Stomach (tissue), 9 donors: ENCODE measurements around the gene NOP10. TPM values are rescaled to one million over a fixed set of nuclear protein-coding genes. Genes with fewer than 3 reads are reported as not detected.

Source experiments
- DNase-seq, 2 donors: peaks; one replicate each; pipeline versions ENCODE4 v3.0.0 to v3.0.0-alpha.2; 2013 to 2019
- H3K27ac ChIP-seq, 5 donors: fragments of 200-600 bp in 4 of 5; sonication (generic) in 4 of 5; one replicate each; pipeline ENCODE4 v1.5.1; 2013 to 2019; ENCODE audit warnings: mild to moderate bottlenecking in 1 of 5, moderate library complexity in 1 of 5
- H3K27me3 ChIP-seq, 3 donors: fragments of 200-600 bp; sonication (generic); one replicate each; pipeline ENCODE4 v1.5.1; 2017 to 2019; ENCODE audit warnings: mixed run types in 1 of 3
- H3K36me3 ChIP-seq, 4 donors: fragments of 200-600 bp; sonication (generic); 1 replicate in 3 of 4; 2 replicates in 1 of 4; pipeline ENCODE4 v1.5.1; 2016 to 2019
- H3K4me1 ChIP-seq, 4 donors: fragments of 200-600 bp; sonication (generic); one replicate each; pipeline ENCODE4 v1.5.1; 2016 to 2019
- H3K4me3 ChIP-seq, 4 donors: fragments of 200-600 bp; sonication (generic) in 3 of 4; one replicate each; pipeline ENCODE4 v1.5.1; 2016 to 2019; ENCODE audit warnings: mild to moderate bottlenecking in 1 of 4
- H3K9me3 ChIP-seq, 4 donors: fragments of 200-600 bp; sonication (generic); one replicate each; pipeline ENCODE4 v1.5.1; 2016 to 2019
- CTCF ChIP-seq, 7 experiments: fragments of 450-650 bp in 4 of 7; fragments of 200-600 bp in 3 of 7; sonication (generic) in 3 of 7; IDR thresholded peaks; one replicate each; pipeline ENCODE4 v1.5.1; 2016 to 2019; ENCODE audit warnings: antibody characterized with exemption in 7 of 7, control low read depth in 2 of 7, mild to moderate bottlenecking in 1 of 7
- EP300 ChIP-seq: sonication (generic); formaldehyde crosslinking; IDR thresholded peaks from one replicate; pipeline ENCODE4 v1.6.1; 2017; ENCODE audit warnings: antibody characterized with exemption
- POLR2A ChIP-seq, 4 donors: fragments of 450-650 bp; IDR thresholded peaks; one replicate each; pipeline ENCODE4 v1.6.1; 2016; ENCODE audit warnings: antibody characterized with exemption in 4 of 4, control low read depth in 2 of 4, mild to moderate bottlenecking in 1 of 4, moderate library complexity in 1 of 4
- POLR2AphosphoS5 ChIP-seq, 3 donors: sonication (generic); formaldehyde crosslinking; IDR thresholded peaks; one replicate each; pipeline ENCODE4 v1.6.1; 2016; ENCODE audit warnings: antibody characterized with exemption in 3 of 3
- WGBS, 5 donors: extraction: QIAGEN DNeasy Blood & Tissue Kit in 3 of 5; methylation state at CpG; one replicate each; pipeline versions ENCODE4 v1.1.5 to v1.1.7; 2013 to 2018; 5-methylcytosine and 5-hydroxymethylcytosine counted together
- intact Hi-C: fragments of 100-400 bp; cut with DNase I; formaldehyde crosslinking; loops from one replicate; pipeline ENCODE4 v1.15.1; 2023; ENCODE audit warnings: low total_unique reads
- polyA plus RNA-seq, 3 donors: library from polyadenylated mRNA; stranded (reverse); fragments of 200-250 nt; gene quantifications; one replicate each; pipeline ENCODE4 v1.2.3, GENCODE V29; 2013
- total RNA-seq, 5 donors: library from RNA; depleted of rRNA; stranded (reverse); fragments of >200 nt; gene quantifications; one replicate each; pipeline versions ENCODE4 v1.1.0 to v1.2.3, GENCODE V29; 2014 to 2016
- donor health status: healthy with polysubstance abuse.
- donor health status: Bipolar disorder and iron deficiency.
- donor health status: healthy.

Gene NOP10
- total and polyA plus RNA-seq, 8 donors = 2.9 to 388 (median 196) TPM

DNA sequence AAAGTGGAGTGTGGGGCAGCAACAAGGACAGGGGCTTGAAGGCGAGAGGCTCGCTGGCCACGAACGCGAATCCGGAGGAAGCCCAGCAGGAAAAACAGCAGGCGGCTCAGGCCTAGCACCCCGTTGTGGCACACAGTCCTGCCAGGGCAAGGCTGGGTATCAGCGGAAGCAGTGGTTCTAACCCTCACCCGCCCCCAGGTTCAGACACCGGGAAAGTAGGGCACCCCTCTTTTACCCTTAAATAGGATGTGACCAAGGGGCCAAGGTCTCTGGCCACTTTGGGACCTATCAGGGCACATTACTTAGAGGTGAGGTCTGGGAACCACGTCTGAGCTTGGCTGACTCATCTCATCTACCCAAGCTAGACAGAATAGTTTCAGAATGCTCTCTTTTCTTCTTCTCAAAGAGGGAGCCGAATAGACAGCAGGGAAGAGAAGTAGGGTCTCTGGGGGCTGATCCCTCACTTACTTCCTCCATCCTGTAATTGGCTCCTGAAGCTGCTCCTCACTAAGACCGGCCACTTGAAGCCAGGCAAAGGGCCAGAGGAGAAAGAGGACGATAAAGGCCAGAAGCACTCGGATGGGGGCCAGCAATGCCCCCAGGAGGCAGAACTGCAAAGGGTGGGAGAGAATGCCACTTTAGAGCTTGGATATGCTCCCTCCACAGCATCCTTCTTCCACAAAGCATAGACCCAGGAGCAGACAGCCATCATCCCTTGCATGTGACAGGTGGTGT, 22.3 kb upstream of the NOP10 start:
- H3K27me3 ChIP-seq = no peaks in the 10 kb centered on the region
- TF ChIP-seq CTCF (IDR thresholded peaks at IDR 0.05) = no peak
- no peak for TF ChIP-seq EP300
- no peak for TF ChIP-seq POLR2A (IDR thresholded peaks at IDR 0.05)
- TF ChIP-seq POLR2AphosphoS5 (IDR thresholded peaks at IDR 0.05) = no peak
- peak overlapping the region in 3 of 4 donors; percentile 96 to 98 (median 97) for H3K4me3 ChIP-seq
- H3K36me3 ChIP-seq = peaks cover 5 to 39% (median 34%) of the 10 kb centered on the region in 4 donors
- H3K27ac ChIP-seq = peak overlapping the region in 4 of 5 donors; percentile 15 to 100 (median 98)
- H3K4me1 ChIP-seq = peaks cover 18 to 62% (median 34%) of the 10 kb centered on the region in 4 donors
- intact Hi-C loops = loop anchor here (10.0 kb wide), 1 partner anchor 120 kb away; no protein-coding TSS in a partner anchor
- WGBS, 5 donors = 67 to 86% (median 81%) methylated on average over 16 of the region's 16 CpGs
- H3K9me3 ChIP-seq = no peaks in the 10 kb centered on the region
- DNase-seq = peak in 1 of 2 donors; percentile 26

DNA sequence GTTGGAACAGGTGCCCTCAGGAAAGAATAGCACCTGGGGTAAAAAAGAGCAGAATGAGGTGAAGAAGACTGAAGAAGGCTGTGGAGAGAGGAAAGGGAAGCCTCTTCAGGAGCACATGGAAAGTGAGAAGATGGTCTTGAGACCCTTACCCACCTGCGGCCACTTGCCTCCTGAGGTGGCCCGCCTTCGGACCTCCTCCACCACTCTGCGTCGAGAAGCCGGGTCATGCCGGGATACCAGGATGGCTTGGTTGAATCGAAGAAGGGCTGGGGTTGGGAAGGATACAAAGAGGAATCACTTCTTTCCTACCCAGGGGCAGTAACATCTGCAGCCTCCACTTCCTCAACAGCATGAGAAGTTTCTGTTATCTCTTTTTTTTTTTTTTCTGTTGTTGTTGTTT, 21.1 kb upstream of the NOP10 start:
- no peak for DNase-seq
- peaks cover 18 to 71% (median 35%) of the 10 kb centered on the region in 4 donors for H3K4me1 ChIP-seq
- 94 to 98% (median 97%) methylated on average over 8 of the region's 8 CpGs for WGBS, 5 donors
- intact Hi-C loops = loop anchor here (10.0 kb wide), 1 partner anchor 119 kb away; no protein-coding TSS in a partner anchor
- no peak overlapping the region for H3K4me3 ChIP-seq
- no peaks in the 10 kb centered on the region for H3K27me3 ChIP-seq
- no peak for TF ChIP-seq CTCF (IDR thresholded peaks at IDR 0.05)
- no peak for TF ChIP-seq POLR2A (IDR thresholded peaks at IDR 0.05)
- peak overlapping the region in 3 of 5 donors; percentile 17 to 83 (median 79) for H3K27ac ChIP-seq
- peaks cover 12 to 51% (median 47%) of the 10 kb centered on the region in 4 donors for H3K36me3 ChIP-seq
- H3K9me3 ChIP-seq = no peaks in the 10 kb centered on the region

DNA sequence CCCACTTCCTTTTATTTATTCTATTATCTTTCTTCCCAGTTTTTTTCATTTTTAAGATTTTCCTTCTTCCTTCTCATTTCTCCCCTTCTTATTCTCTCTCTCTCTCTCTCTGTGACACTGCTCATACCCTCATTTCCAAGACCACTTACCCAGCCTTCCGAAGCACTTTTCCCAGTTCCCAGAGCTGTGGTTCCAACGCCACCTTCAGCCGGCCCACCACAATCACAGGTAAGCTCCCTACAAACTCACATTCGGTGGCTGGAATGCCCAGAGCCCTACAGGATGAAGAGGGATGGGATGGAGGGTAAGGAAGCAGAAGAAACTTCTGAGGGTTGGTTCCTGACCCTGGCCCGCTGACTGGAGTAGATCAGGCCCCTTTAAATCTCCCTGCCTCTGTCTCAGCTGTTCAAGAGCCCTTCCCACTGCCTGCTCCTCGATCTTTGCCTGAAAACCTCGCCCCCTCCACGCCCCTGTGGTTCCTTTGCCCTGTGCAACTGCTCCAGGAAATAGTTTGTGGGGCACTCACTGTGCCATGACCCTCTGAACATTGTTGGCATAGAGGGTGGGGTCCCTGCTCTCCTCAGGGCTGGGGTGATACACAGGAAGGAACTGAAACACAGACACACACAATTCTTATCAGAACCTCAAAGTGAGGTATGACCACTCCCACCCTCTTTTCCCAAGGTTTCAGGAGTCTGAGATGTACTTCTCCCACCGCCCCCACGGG, 19.3 kb upstream of the NOP10 start:
- peak in 2 of 3 donors; percentile 59 to 83 for TF ChIP-seq POLR2AphosphoS5 (IDR thresholded peaks at IDR 0.05)
- TF ChIP-seq EP300 = no peak
- intact Hi-C loops = loop anchor here (10.0 kb wide), 1 partner anchor 117 kb away; no protein-coding TSS in a partner anchor
- H3K36me3 ChIP-seq = peaks cover 15 to 70% (median 65%) of the 10 kb centered on the region in 4 donors
- peak; percentile 73 to 81 for DNase-seq
- H3K27ac ChIP-seq = peak overlapping the region; percentile 48 to 83 (median 73)
- WGBS, 5 donors = 52 to 74% (median 60%) methylated on average over 10 of the region's 10 CpGs
- no peaks in the 10 kb centered on the region for H3K27me3 ChIP-seq
- no peaks in the 10 kb centered on the region for H3K9me3 ChIP-seq
- peak overlapping the region in 1 of 4 donors; percentile 16 for H3K4me3 ChIP-seq
- peaks cover 13 to 57% (median 22%) of the 10 kb centered on the region in 4 donors for H3K4me1 ChIP-seq

DNA sequence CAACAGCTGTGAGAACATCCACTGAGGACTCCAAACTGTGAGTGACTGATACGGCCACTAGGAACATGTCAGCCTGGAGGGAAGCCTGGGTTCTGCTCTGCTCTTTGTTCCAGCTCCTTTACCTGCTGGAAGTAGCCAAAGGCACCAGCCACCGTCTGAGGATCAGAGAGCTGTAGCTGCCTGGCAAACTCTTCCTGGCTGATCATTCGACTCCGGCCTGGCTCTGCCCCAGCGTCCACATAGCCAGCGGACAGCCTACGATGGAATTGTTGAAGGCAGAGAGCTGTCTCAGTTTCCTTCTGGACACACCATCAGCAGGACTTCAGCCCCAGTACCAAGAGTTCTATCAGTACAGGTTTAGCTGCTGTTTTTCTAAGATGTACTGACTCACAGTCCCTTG, 18.3 kb upstream of the NOP10 start:
- WGBS, 5 donors = 84 to 96% (median 91%) methylated on average over 7 of the region's 7 CpGs
- intact Hi-C loops = loop anchor here (10.0 kb wide), 1 partner anchor 116 kb away; no protein-coding TSS in a partner anchor
- H3K4me1 ChIP-seq = peaks cover 13 to 52% (median 18%) of the 10 kb centered on the region in 4 donors
- no peak for DNase-seq
- TF ChIP-seq EP300 = no peak
- TF ChIP-seq POLR2AphosphoS5 (IDR thresholded peaks at IDR 0.05) = no peak
- no peak for TF ChIP-seq POLR2A (IDR thresholded peaks at IDR 0.05)
- TF ChIP-seq CTCF (IDR thresholded peaks at IDR 0.05) = no peak
- no peak overlapping the region for H3K4me3 ChIP-seq
- no peaks in the 10 kb centered on the region for H3K9me3 ChIP-seq
- H3K27me3 ChIP-seq = no peaks in the 10 kb centered on the region
- H3K27ac ChIP-seq = peak overlapping the region in 3 of 5 donors; percentile 47 to 83 (median 79)
- peaks cover 15 to 79% (median 74%) of the 10 kb centered on the region in 4 donors for H3K36me3 ChIP-seq
